Stimulated activated memory B cell treated with anti-CD40 and anti-IgM and Interleukin-4, amounts not matched to agents 10 μg/mL and 1 μg/mL and 100 μg/mL, for 72 hours (primary cell): ENCODE results near the gene SORL1-AS1.
A peak's percentile ranks its signal among the peaks of the same experiment; 100 is the strongest.
"Not testable (repeated sequence)": the region's sequence is repeated elsewhere in the genome, so short reads cannot be mapped to it uniquely, and the experiment has no call there.

ENCODE experiments used
- ATAC-seq: fragments of 150-1000 bp; cut with Tn5 transposase; 2 replicates; pipeline ENCODE4 v1.10.0; 2021
- H3K27ac Mint-ChIP-seq: one replicate; pipeline ENCODE4 v1.8.0; 2022; ENCODE audit warnings: mild to moderate bottlenecking, mixed read lengths
- H3K27me3 Mint-ChIP-seq: one replicate; pipeline ENCODE4 v1.8.0; 2022; ENCODE audit warnings: mixed read lengths
- H3K36me3 Mint-ChIP-seq: one replicate; pipeline ENCODE4 v1.8.0; 2022; ENCODE audit warnings: mixed read lengths
- H3K4me1 Mint-ChIP-seq: one replicate; pipeline ENCODE4 v1.8.0; 2022; ENCODE audit warnings: mixed read lengths
- H3K4me3 Mint-ChIP-seq: one replicate; pipeline ENCODE4 v1.8.0; 2022; ENCODE audit warnings: mild to moderate bottlenecking, moderate library complexity, mixed read lengths
- H3K9me3 Mint-ChIP-seq: one replicate; pipeline ENCODE4 v1.8.0; 2022; ENCODE audit warnings: mixed read lengths

SORL1-AS1 gene

DNA sequence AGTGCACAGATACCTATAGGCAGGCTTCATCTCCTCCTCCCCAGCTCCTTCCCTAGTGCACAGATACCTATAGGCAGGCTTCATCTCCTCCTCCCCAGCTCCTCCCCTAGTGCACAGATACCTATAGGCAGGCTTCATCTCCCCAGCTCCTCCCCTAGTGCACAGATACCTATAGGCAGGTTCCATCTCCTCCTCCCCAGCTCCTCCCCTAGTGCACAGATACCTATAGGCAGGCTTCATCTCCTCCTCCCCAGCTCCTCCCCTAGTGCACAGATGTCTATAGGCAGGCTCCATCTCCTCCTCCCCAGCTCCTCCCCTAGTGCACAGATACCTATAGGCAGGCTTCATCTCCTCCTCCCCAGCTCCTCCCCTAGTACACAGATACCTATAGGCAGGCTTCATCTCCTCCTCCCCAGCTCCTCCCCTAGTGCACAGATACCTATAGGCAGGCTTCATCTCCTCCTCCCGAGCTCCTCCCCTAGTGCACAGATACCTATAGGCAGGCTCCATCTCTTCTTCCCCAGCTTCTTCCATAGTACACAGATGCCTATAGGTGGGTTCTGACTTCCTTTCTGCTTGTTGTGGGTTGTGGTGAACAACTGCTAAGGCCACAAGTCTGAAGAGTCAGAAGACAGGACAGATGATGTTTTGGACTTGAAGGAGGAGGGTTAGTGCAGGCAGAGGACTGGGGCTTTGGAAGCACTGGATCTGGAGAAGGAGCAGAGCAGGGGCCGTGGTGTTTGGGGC lies 28.9 kb upstream of the SORL1-AS1 start:
- H3K4me3 Mint-ChIP-seq = peak overlapping the region; percentile 43
- not testable (repeated sequence) for H3K36me3 Mint-ChIP-seq, H3K9me3 Mint-ChIP-seq, H3K27me3 Mint-ChIP-seq
- peak overlapping the region; percentile 63 for H3K27ac Mint-ChIP-seq
- ATAC-seq = peak; percentile 65
- H3K4me1 Mint-ChIP-seq = peaks cover 29% of the 10 kb centered on the region

DNA sequence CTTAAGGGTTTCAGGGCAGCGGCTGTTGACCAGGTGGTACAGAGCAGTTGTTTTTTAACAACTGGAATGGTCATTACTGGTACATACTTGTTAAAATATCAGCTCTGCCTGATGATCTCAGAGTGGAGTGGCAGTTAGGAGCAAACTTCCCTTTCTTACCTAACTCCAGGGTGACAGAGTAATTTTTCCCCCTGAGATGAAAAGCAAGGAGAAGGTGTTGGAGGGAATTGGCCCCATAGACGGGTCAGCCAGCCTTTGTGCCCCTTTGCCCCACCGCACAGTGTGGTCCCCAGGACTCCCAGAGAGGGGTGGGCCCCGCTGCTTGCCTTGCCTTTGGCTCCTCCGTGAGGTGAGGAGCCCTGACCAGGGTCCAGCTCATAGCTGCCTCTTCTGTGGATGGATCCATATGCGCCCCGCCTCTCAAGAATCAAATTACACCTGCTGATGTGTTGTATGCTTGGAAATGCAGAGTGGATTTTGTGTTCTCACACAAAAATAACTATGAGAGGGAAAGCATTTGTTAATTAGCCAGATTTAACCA lies 27.0 kb upstream of the SORL1-AS1 start:
- peaks cover 7% of the 10 kb centered on the region for H3K36me3 Mint-ChIP-seq
- ATAC-seq = no peak
- H3K4me3 Mint-ChIP-seq = no peak overlapping the region
- no peak overlapping the region for H3K27ac Mint-ChIP-seq
- no peaks in the 10 kb centered on the region for H3K27me3 Mint-ChIP-seq
- no peaks in the 10 kb centered on the region for H3K9me3 Mint-ChIP-seq
- peaks cover 32% of the 10 kb centered on the region for H3K4me1 Mint-ChIP-seq

DNA sequence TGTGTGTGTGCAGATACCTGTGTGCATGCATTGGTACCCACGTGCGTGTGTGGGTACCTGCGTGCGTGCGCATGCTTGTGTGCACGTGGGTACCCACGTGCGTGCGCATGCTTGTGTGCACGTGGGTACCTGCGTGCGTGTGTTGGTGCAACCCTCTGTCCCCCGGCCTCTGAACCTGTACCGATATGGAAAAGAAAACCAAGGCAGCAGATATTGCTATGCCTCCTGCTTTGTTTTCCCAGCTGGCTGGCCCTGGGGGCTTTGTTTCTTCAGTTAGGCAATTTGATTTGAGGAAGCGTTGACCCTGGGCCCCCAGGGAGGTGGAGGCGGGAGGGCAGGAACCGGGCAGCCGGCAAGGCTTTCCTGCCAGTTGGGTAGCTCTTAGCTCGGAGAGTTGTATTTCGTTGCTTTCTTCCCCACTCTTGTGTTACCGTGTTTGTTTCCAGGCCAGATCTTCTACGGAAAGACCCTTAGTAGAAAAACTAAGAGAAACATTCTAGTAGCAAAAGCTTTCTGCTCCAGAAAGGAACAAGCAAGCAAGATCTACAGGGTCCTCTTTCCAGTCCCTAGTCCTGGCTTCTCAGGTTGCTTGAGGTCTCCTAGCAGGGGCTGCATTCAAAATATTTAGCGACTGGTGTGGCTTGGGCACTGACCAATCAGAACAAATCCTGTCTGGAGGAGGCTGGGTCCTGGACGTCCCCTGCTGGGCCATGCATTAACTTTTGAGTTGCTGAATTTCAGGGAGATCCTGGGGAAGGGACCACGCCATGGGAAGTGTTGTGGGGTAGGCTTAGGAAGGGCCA lies 26.3 kb upstream of the SORL1-AS1 start:
- Mint-ChIP-seq H3K36me3 (peaks cover 5% of the 10 kb centered on the region), H3K27me3 (no peaks in the 10 kb centered on the region), H3K27ac (no peak overlapping the region), H3K4me3 (no peak overlapping the region), H3K9me3 (no peaks in the 10 kb centered on the region), H3K4me1 (peaks cover 28% of the 10 kb centered on the region)
- no peak for ATAC-seq

GRCh38 chr11:121478226-121478894 lies 25.6 kb upstream of the SORL1-AS1 start:
- Mint-ChIP-seq H3K36me3 (no peaks in the 10 kb centered on the region), H3K4me3 (no peak overlapping the region), H3K9me3 (no peaks in the 10 kb centered on the region), H3K27ac (no peak overlapping the region), H3K27me3 (no peaks in the 10 kb centered on the region), H3K4me1 (peaks cover 22% of the 10 kb centered on the region)
- ATAC-seq = no peak

DNA sequence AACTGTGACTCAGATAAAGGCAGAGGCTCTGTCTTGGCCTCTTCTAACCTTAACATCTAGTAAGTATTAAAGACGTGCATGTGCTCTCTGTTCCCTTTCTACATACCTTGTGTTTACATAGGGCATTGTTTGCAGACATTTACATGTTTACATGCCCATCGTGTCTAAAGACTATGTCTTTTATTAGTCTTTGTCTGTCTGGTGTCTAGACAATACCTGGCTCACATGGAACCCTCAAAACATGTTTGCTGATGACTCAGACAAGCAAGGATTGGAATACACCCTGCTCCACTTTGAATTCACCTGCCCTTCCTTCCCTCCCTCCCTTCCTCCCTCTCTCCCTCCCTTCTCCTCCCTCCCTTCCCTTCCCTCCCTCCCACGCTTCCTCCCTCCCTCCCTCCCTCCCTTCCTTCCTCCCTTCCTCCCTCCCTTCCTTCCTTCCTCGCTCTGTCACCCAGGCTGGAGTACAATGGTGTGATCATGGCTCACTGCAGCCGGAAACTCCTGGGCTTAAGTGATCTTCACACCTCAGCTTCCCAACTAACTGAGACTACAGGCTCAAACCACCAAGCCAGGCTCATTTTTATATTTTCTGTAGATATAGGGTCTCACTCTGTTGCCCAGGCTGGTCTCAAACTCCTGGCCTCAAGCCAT lies 23.7 kb upstream of the SORL1-AS1 start:
- Mint-ChIP-seq H3K9me3 (no peaks in the 10 kb centered on the region), H3K27me3 (no peaks in the 10 kb centered on the region), H3K36me3 (no peaks in the 10 kb centered on the region), H3K4me1 (peaks cover 19% of the 10 kb centered on the region), H3K4me3 (no peak overlapping the region), H3K27ac (no peak overlapping the region)
- no peak for ATAC-seq

DNA sequence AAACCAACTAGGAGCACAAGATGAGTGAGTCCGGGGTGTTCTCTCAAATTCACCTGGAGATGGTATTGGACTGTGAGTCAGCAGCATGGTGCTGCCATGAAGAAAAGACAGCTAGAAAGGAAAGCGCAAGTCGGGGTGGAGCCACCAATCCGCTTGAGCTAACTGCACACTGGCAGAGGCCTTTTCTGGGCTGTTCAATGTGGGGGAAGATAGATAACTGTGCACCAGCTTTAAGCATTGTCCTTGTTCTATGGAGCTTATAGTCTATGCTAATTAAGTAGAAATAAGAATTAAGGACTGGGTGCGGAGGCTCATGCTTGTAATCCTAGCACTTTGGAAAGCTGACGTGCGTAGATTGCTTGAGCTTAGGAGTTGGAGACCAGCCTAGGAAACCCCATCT lies 21.9 kb upstream of the SORL1-AS1 start:
- no peak overlapping the region for H3K4me3 Mint-ChIP-seq
- no peak for ATAC-seq
- peaks cover 20% of the 10 kb centered on the region for H3K4me1 Mint-ChIP-seq
- H3K9me3 Mint-ChIP-seq = no peaks in the 10 kb centered on the region
- H3K36me3 Mint-ChIP-seq = peaks cover 5% of the 10 kb centered on the region
- no peak overlapping the region for H3K27ac Mint-ChIP-seq
- no peaks in the 10 kb centered on the region for H3K27me3 Mint-ChIP-seq

DNA sequence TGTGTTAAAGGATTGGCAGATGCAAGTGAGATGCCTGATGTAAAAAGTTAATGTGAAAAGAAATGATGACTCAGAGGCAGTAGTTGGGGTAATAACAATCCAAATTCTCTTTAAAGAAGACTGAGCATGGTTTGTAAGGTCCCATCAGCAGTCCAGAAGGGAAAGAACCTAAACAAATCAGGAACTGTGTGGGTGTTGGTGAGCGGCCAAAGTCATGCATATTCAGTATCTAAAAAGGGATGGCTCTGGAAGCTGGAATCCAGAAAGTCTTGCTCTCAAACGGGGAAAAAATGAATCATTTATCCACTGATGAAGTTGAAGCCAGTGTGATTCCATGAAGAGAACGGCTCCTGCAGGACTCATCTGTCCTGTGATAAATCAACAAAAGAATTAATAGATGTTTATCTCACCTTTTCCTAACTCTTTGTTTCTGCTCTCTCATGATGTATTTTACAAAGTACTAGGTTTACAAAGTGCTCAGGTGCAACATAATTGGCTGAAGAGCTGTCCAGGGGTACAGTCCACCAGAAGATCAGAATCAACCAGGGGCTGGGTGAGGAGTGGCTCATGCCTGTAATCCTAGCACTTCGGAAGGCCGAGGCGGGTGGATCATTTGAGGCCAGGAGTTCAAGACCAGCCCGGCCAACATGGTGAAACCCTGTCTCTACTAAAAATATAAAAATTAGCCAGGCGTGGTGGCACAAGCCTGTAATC lies 20.5 kb upstream of the SORL1-AS1 start:
- H3K4me3 Mint-ChIP-seq = no peak overlapping the region
- no peak for ATAC-seq
- peaks cover 34% of the 10 kb centered on the region for H3K4me1 Mint-ChIP-seq
- H3K36me3 Mint-ChIP-seq = peaks cover 10% of the 10 kb centered on the region
- no peaks in the 10 kb centered on the region for H3K9me3 Mint-ChIP-seq
- no peaks in the 10 kb centered on the region for H3K27me3 Mint-ChIP-seq
- H3K27ac Mint-ChIP-seq = no peak overlapping the region

GRCh38 chr11:121472312-121472711 lies 19.5 kb upstream of the SORL1-AS1 start:
- no peak overlapping the region for H3K27ac Mint-ChIP-seq
- ATAC-seq = no peak

GRCh38 chr11:121471167-121471566 lies 18.4 kb upstream of the SORL1-AS1 start:
- no peak for ATAC-seq
- H3K4me1 Mint-ChIP-seq = peaks cover 49% of the 10 kb centered on the region
- H3K4me3 Mint-ChIP-seq = no peak overlapping the region
- peaks cover 10% of the 10 kb centered on the region for H3K36me3 Mint-ChIP-seq
- no peak overlapping the region for H3K27ac Mint-ChIP-seq
- no peaks in the 10 kb centered on the region for H3K27me3 Mint-ChIP-seq
- no peaks in the 10 kb centered on the region for H3K9me3 Mint-ChIP-seq

More at GRCh38 chr11:121472312-121472711, 19.5 kb upstream of the SORL1-AS1 start:
- no peaks in the 10 kb centered on the region for H3K27me3 Mint-ChIP-seq
- no peaks in the 10 kb centered on the region for H3K9me3 Mint-ChIP-seq
- no peak overlapping the region for H3K4me3 Mint-ChIP-seq
- peaks cover 10% of the 10 kb centered on the region for H3K36me3 Mint-ChIP-seq
- peaks cover 43% of the 10 kb centered on the region for H3K4me1 Mint-ChIP-seq

- ATAC-seq = no peak
- H3K4me3 Mint-ChIP-seq = no peak overlapping the region
- H3K36me3 Mint-ChIP-seq = peaks cover 10% of the 10 kb centered on the region
- H3K27me3 Mint-ChIP-seq = no peaks in the 10 kb centered on the region
- peaks cover 59% of the 10 kb centered on the region for H3K4me1 Mint-ChIP-seq
- H3K27ac Mint-ChIP-seq = no peak overlapping the region
- no peaks in the 10 kb centered on the region for H3K9me3 Mint-ChIP-seq
Measured at GRCh38 chr11:121469910-121470309, 17.1 kb upstream of the SORL1-AS1 start.

GRCh38 chr11:121467965-121468364 lies 15.2 kb upstream of the SORL1-AS1 start:
- peak overlapping the region; percentile 44 for H3K27ac Mint-ChIP-seq
- ATAC-seq = peak; percentile 92

DNA sequence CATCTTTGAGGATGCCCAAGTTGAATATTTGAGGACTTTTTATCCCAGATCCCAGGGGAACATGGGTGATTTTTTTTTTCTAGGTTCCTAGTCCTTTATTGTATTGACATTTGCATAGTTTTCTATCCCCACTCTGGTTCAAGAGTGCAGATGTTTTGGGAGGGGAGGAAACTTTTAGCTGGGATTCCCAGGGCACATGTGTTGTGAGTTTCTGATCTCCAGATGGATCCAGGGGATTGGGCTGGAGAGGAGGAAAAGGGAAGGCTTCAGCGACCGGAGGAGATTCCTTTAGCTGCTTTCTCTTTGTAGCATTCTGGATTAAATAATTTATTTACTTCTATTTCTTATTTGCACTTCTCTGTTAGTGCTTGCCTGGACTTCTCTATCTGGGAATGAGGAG lies 14.7 kb upstream of the SORL1-AS1 start:
- no peaks in the 10 kb centered on the region for H3K9me3 Mint-ChIP-seq
- H3K4me3 Mint-ChIP-seq = peak overlapping the region; percentile 18
- H3K27me3 Mint-ChIP-seq = no peaks in the 10 kb centered on the region
- ATAC-seq = no peak
- H3K36me3 Mint-ChIP-seq = peaks cover 10% of the 10 kb centered on the region
- peak overlapping the region; percentile 44 for H3K27ac Mint-ChIP-seq
- peaks cover 73% of the 10 kb centered on the region for H3K4me1 Mint-ChIP-seq

More at GRCh38 chr11:121467965-121468364, 15.2 kb upstream of the SORL1-AS1 start:
- Mint-ChIP-seq H3K36me3 (peaks cover 10% of the 10 kb centered on the region), H3K4me3 (peak overlapping the region; percentile 2), H3K4me1 (peaks cover 73% of the 10 kb centered on the region), H3K9me3 (no peaks in the 10 kb centered on the region), H3K27me3 (no peaks in the 10 kb centered on the region)

GRCh38 chr11:121466063-121466794 lies 13.5 kb upstream of the SORL1-AS1 start:
- H3K36me3 Mint-ChIP-seq = peaks cover 10% of the 10 kb centered on the region
- H3K9me3 Mint-ChIP-seq = no peaks in the 10 kb centered on the region
- ATAC-seq = no peak
- peaks cover 83% of the 10 kb centered on the region for H3K4me1 Mint-ChIP-seq
- H3K27ac Mint-ChIP-seq = peak overlapping the region; percentile 44
- peak overlapping the region; percentile 37 for H3K4me3 Mint-ChIP-seq
- no peaks in the 10 kb centered on the region for H3K27me3 Mint-ChIP-seq

DNA sequence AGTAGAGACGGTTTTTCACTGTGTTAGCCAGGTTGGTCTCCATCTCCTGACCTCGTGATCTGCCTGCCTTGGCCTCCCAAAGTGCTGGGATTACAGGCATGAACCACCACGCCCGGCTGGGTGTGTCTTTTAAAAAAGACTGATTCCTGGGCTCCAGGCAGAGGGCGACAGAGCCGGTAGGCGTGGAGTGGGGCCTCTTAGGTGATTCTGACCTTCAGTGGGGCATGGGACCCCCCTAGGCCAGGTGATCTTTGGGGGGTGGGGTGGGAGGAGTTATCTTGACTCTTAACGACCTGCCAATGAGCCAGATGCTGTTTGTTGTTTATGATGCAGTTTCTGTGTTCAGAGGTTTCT lies 12.9 kb upstream of the SORL1-AS1 start:
- no peaks in the 10 kb centered on the region for H3K9me3 Mint-ChIP-seq
- ATAC-seq = no peak
- peaks cover 10% of the 10 kb centered on the region for H3K36me3 Mint-ChIP-seq
- no peaks in the 10 kb centered on the region for H3K27me3 Mint-ChIP-seq
- H3K27ac Mint-ChIP-seq = peak overlapping the region; percentile 44
- peaks cover 87% of the 10 kb centered on the region for H3K4me1 Mint-ChIP-seq
- peak overlapping the region; percentile 37 for H3K4me3 Mint-ChIP-seq
